NCI-H1048 (cell line): ENCODE data around the gene THRSP.
"Not testable (repeated sequence)": the region's sequence is repeated elsewhere in the genome, so short reads cannot be mapped to it uniquely, and the experiment has no call there.

Experiments used
- DNase-seq: peaks from one replicate; lab custom pipeline; 2025; lab: John Stamatoyannopoulos, UW

The THRSP gene

GRCh38 chr11:78039391-78039918, 24.2 kb upstream of the THRSP start:
- no peak for DNase-seq

- no peak for DNase-seq
These were observed 23.6 kb upstream of the THRSP start for GRCh38 chr11:78039919-78040671.

- DNase-seq, result no peak
These were observed 22.8 kb upstream of the THRSP start for GRCh38 chr11:78040691-78041379.

- not testable (repeated sequence) for DNase-seq
These were observed 22.3 kb upstream of the THRSP start for GRCh38 chr11:78041380-78041719.

GRCh38 chr11:78041843-78042440, 21.7 kb upstream of the THRSP start:
- DNase-seq, result no peak

- no peak for DNase-seq
These were observed 19.0 kb upstream of the THRSP start for GRCh38 chr11:78044706-78045105.

- DNase-seq, result peak; percentile 16
These were observed 17.7 kb upstream of the THRSP start for GRCh38 chr11:78045851-78046485.

- no peak for DNase-seq
These were observed 17.2 kb upstream of the THRSP start for GRCh38 chr11:78046486-78046854.

GRCh38 chr11:78048561-78048960, 15.1 kb upstream of the THRSP start:
- no peak for DNase-seq

- DNase-seq, result no peak
These were observed 14.3 kb upstream of the THRSP start for GRCh38 chr11:78049348-78049747.

GRCh38 chr11:78050964-78051831, 12.5 kb upstream of the THRSP start:
- DNase-seq, result no peak

GRCh38 chr11:78054971-78055370, 8.7 kb upstream of the THRSP start:
- DNase-seq, result no peak

- DNase-seq, result no peak
These were observed 7.6 kb upstream of the THRSP start for GRCh38 chr11:78056093-78056492.

- no peak for DNase-seq
These were observed 6.1 kb upstream of the THRSP start for GRCh38 chr11:78057462-78058055.

GRCh38 chr11:78059749-78060328, 3.8 kb upstream of the THRSP start:
- DNase-seq, result not testable (repeated sequence)

GRCh38 chr11:78060533-78060932, 3.1 kb upstream of the THRSP start:
- DNase-seq, result no peak

GRCh38 chr11:78061088-78061920, 2.4 kb upstream of the THRSP start:
- DNase-seq, result no peak

GRCh38 chr11:78061921-78062311, 1.7 kb upstream of the THRSP start:
- no peak for DNase-seq

- DNase-seq, result no peak
These were observed 990 bp upstream of the THRSP start for GRCh38 chr11:78062671-78063070.

- DNase-seq, result no peak
These were observed 1.5 kb downstream of the THRSP start for GRCh38 chr11:78065203-78065602.
